ENCODE data around the gene IMMP2L.

IMMP2L gene

GRCh38 chr7:111556977-111557376 lies 5.3 kb downstream of the IMMP2L start:
- no peak for DNase-seq

- DNase-seq: no peak
These were observed 8.2 kb downstream of the IMMP2L start for GRCh38 chr7:111554086-111554485.

DNA sequence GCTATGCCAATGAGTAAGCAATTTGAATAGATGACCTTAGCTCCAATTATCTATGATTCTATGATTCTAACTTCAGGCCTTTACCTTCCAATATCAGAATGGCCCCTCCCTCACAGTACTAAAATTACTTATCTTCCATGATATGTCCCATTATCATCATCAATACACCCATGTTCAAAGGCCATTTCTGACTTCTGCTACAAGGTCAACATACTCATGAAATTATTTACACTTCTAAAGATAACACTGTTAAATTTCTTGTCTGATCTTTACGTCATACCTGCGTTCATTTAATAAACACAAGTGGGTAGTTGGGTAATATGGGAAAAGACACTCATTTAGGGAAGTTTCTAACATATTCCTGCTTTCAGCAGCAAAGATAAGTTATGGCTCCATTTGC lies 21.2 kb downstream of the IMMP2L start:
- DNase-seq: no peak

- no peak for DNase-seq
These were observed 22.0 kb downstream of the IMMP2L start for GRCh38 chr7:111540199-111540815.

DNA sequence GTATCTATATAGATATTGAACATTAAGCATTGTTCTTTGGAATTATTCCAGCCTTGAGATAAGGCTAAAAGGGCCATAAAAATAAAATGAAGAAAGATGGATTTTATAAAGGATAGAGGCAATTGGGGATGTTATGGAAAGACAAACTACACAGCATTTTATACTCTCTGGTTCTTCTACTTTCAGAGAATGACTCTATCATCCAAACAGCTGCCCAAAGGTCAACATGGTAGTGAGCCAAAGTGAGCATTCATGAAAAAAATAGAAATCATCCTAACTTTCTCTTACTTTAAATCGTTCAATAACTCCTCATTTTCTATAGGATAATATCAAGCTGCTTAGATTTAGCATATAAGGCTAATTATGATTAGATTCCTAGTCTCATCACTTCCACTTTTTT lies 25.2 kb downstream of the IMMP2L start:
- DNase-seq: no peak

DNA sequence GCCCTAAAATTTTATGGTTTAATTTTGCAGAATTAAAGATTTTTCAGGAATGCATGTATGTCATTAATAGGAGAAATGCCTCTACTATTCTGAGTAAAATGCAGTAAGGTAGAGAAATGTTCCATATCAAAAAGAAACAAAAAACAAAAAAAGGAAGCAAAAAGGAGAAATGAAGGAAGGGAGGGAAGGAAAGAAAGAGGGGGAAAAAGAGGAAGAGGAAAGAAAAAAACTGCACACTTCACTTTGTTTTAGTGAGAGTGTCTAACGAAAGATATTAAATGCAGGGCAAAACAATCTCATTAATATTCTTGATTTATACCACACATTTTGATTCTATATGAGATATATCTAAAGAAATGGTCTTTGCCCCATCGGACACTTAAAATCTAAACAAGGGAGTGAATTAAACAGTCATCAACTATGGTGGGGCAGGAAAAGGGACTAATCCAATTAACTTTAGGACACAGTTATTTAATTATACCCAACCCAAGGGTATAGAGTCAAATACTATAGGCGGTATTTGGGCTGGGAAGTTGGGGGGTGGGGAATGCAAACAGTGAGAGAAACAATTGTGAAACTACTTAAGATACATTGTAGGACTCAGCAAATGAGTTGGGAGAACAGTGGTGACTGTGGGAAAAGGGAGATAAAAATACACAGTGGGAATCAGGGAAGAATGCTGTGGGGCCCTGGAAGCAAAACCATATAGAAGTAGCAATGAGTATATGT lies 27.0 kb downstream of the IMMP2L start:
- no peak for DNase-seq

DNA sequence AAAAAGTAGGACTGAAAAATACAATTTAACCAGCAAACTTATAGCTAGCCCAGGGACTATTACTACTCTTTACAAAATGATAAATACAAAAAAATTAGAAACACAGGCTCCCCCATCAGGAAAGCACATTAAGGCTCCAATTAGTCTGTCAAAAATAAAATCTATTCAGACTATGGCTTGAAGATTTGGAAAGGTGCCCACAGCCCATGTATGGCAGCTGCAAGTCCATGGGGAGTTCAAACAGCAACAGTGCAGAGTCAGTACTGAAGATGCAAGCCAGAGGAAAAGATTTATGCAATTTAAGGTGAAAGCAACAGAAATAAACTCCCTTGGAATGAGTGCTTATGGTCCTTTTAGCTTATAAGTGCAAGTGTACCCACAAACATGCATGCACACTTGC lies 29.7 kb downstream of the IMMP2L start:
- no peak for DNase-seq

DNA sequence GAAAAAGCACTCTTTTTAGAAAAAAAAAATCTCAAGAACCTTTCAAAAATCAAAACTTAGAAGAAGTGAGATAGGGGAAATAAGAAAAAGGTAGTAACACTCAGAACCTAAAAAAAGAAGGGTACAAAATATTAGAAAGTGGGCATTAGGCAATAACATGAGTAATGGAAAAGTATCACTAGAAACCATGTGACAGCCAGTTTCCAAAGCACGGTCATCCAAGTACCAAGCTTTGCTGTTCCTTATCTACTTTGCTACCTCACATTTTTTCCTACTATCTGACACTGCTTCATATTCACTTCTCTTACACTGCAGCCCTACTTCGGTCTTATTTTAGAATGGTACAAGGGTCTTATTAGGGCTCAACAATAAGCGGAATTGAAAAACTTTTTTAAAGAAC lies 30.3 kb downstream of the IMMP2L start:
- DNase-seq: no peak

- no peak for DNase-seq
These were observed 32.0 kb downstream of the IMMP2L start for GRCh38 chr7:111530356-111530668.

DNA sequence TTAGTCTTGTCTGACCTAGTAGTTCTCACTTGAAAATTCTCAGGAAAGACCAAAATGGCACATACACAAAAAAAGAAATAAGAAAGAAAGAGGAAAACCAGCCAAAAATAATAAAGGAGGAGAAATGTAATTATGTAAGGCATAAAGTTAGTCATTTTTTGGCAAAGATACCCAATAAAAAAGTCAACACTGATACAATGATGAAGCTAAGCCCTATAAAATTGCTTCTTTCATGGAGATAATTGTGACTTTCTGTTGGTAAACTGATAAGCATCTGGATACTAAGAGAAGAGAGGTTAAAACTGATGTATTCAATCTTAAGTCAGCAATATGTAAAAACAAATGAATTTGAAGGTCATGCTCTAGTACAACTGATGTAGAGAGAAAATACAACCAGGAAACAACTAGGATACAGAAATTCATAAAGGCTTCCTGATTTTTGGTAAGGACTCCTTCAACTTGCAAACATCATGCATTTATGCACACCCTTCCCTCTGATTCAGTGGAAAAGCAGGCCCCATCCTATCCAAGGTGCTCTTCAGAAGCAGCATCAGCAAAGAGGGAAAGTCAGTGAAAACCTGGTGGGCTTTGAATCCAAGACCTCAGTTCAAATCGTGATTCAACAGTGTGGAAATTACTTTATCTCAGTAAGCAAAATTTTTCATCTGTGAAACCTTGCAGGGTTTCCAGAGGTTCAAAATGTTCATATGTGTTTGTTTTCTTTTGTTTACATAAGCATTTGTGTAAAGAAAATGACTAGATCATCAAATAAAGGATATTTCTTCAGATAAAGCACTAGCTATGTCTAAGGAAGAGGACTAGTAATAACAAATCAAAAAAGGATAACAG lies 32.6 kb downstream of the IMMP2L start:
- DNase-seq: no peak

DNA sequence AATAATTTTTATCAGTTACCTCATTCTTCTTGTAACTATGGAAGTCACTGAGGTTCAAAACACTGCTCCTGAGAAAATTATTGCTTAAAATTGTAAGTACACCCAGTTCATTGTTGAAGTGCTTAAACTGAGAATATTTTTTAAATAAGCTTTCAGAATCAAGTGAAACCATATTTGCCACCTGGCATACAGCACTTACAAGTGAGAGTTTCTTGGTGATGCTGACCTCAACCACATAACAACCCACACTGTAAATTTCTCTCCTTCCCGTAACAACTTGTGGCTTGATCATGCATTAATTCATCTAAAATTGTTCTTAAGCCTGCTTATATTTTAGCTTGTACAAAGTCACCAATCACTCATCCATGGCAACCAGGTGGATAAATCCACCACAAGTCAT lies 34.0 kb downstream of the IMMP2L start:
- DNase-seq: no peak

GRCh38 chr7:111527545-111527944 lies 34.7 kb downstream of the IMMP2L start:
- DNase-seq: no peak

GRCh38 chr7:111525100-111525499 lies 37.2 kb downstream of the IMMP2L start:
- no peak for DNase-seq

DNA sequence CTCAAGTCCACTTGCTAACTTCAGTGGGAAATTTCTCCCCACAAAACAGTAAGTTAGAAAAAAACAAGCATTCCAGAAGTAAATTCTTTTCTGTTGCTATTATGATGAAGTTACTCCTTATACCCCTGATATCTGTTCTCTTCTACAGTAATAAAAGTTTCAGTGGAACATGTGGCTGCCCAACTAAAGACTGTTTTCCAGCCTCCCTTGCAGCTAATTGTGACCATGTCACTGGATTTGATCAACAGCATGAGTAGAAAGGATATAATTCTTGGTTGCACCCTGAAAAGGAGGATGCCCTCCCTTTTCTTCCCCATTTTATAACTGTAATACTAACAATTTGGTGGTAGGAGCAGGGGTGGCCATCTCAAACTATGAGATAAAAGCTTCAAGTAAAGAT lies 40.6 kb downstream of the IMMP2L start:
- no peak for DNase-seq

DNA sequence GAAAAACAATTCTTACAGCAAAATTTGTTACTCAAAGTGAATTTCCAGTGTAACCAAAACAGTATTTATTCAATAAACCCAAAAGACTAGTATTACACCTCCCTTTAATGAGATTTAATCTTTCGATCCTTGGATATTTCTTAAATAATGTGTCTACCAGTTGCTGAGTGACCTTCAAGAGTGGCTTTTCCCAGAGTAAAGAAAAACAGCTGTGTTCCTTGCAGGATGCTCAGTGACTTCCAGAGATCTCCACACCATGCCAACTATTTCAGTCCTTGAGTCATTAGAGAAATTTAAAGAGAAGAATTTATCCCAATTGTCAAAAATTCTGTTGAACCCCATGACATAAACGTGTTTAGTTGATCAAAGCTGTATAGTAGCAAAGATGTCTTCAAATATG lies 44.0 kb downstream of the IMMP2L start:
- DNase-seq: no peak

DNA sequence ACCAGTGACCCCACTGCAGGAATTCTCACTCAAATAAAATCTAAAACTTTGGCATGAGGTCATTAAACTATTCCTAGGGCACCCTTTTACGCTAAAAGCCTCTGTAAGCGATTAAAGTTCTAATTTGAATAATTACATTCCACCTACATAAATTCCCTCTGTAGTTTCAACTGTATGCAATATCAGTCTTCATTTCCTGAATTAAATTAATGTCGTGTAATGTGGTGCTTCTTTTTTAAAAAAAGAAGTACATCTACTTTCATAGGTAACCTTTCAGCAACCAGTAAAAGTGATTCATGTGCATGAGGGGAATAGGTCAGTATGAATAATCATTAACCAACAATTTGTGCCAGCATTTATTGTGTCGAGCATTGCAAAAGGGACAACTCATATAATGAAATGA lies 44.7 kb downstream of the IMMP2L start:
- no peak for DNase-seq

GRCh38 chr7:111516612-111517011 lies 45.7 kb downstream of the IMMP2L start:
- no peak for DNase-seq

DNA sequence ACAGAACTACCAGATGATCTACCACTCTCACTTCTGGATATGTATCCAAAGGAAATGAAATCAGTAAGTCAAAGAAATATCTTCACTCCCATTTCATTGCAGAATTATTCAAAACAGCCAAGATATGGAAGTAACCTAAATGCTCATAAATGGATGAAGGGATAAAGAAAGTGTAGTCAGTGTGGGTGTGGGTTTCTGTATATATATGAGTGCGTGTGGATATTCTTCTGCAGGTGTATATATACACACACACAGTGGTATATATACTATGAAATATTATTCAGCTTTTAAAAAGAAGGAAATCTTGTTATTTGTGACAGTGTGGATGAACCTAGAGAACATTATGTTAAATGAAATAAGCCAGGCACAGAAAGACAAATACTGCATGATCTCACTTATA lies 48.7 kb downstream of the IMMP2L start:
- DNase-seq: no peak

- DNase-seq: no peak
These were observed 50.4 kb downstream of the IMMP2L start for GRCh38 chr7:111511845-111512244.

- DNase-seq: no peak
These were observed 51.5 kb downstream of the IMMP2L start for GRCh38 chr7:111510584-111511378.

GRCh38 chr7:111510062-111510461 lies 52.2 kb downstream of the IMMP2L start:
- no peak for DNase-seq

- no peak for DNase-seq
These were observed 53.0 kb downstream of the IMMP2L start for GRCh38 chr7:111509288-111509687.

- no peak for DNase-seq
These were observed 53.9 kb downstream of the IMMP2L start for GRCh38 chr7:111508387-111508786.

Data from NCI-H1930 (cell line).